Naive B cell (primary cell): ENCODE results near the gene LAMA5. TPM values are rescaled to one million over a fixed set of nuclear protein-coding genes. Genes with fewer than 3 reads are reported as not detected.

Experiments
- ATAC-seq, 2 donors: fragments of 150-1000 bp; cut with Tn5 transposase; 2 replicates each; pipeline ENCODE4 v1.10.0; 2021; ENCODE audit warnings: low read depth in 2 of 2, mild to moderate bottlenecking in 2 of 2, moderate library complexity in 2 of 2
- DNase-seq: peaks from one replicate; pipeline ENCODE4 v3.0.0; 2022
- H3K27ac Mint-ChIP-seq, 6 donors: one replicate each; pipeline ENCODE4 v1.8.0; 2020 to 2022; ENCODE audit warnings: mild to moderate bottlenecking in 6 of 6, mixed read lengths in 6 of 6, moderate library complexity in 5 of 6, inconsistent platforms in 2 of 6
- H3K27me3 Mint-ChIP-seq, 3 donors: one replicate each; pipeline ENCODE4 v1.8.0; 2021 to 2022; ENCODE audit warnings: mixed read lengths in 3 of 3, mild to moderate bottlenecking in 1 of 3
- H3K36me3 Mint-ChIP-seq, 2 donors: one replicate each; pipeline ENCODE4 v1.8.0; 2020 to 2022; ENCODE audit warnings: mixed read lengths in 2 of 2, inconsistent platforms in 1 of 2, mild to moderate bottlenecking in 1 of 2
- H3K4me1 Mint-ChIP-seq, 3 donors: one replicate each; pipeline ENCODE4 v1.8.0; 2020 to 2022; ENCODE audit warnings: mixed read lengths in 3 of 3, inconsistent platforms in 1 of 3, mild to moderate bottlenecking in 1 of 3, moderate library complexity in 1 of 3
- H3K4me3 Mint-ChIP-seq, 8 donors: one replicate each; pipeline ENCODE4 v1.8.0; 2020 to 2022; ENCODE audit warnings: mild to moderate bottlenecking in 8 of 8, mixed read lengths in 8 of 8, moderate library complexity in 8 of 8, inconsistent platforms in 2 of 8
- H3K9me3 Mint-ChIP-seq, 7 donors: one replicate each; pipeline ENCODE4 v1.8.0; 2020 to 2022; ENCODE audit warnings: mixed read lengths in 7 of 7, mild to moderate bottlenecking in 5 of 7, inconsistent platforms in 2 of 7, moderate library complexity in 1 of 7
- polyA plus RNA-seq, 6 donors: library from polyadenylated mRNA; unstranded; fragments of 300-500 nt; fragmentation: Illumina TruSeq; gene quantifications; one replicate each; pipeline ENCODE4 v1.2.3, GENCODE V29; 2021; ENCODE audit warnings: low read depth in 6 of 6

LAMA5 gene
- polyA plus RNA-seq, 6 donors from 2014 or later = 0.50 to 11.9 (median 6.1) TPM

DNA sequence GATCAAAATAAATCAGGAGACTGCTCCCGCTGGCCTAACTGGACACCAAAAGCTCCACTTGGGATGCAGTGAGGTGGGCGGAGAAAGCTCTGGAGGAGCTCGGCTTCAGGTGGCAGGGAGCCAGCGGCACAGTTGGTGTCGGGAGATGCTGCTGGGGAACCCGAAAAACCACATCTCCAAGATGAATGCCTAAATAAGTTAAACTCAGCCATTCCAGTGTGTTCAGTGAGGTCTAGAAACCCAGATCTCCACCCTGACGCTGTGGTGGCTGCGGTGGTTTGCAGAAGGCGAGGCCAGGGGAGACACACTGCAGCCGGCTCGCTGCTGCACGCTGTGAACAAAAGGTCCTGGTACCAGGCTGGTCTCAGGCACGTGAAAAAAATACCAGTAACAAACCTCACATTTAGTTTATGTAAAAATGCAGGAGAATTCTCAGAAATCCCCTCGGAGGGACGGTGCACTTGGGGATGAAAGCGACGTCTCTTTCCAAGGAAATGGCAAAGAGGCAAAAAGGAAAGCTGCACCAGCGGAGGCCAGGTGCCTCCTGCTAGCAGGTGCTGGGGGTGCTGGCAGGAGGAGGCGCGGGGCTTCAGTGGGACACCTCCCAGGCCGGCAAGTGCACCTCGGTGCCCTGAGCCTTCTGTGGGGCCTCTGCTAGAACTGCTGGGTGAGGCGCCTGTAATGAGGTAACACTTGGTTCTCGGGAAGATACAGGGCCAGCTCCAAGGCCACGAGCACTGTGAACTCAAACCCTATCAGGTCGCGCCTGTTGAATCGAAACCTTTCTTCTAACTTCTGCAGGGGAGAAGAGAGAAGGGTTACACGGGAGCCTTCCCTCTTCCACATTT is 23.4 kb upstream of the LAMA5 start:
- DNase-seq = no peak
- H3K36me3 Mint-ChIP-seq = no peaks in the 10 kb centered on the region
- peak overlapping the region in 3 of 6 donors; percentile 30 to 63 (median 31) for H3K27ac Mint-ChIP-seq
- H3K27me3 Mint-ChIP-seq = no peaks in the 10 kb centered on the region
- H3K4me3 Mint-ChIP-seq = peak overlapping the region in 2 of 8 donors; percentile 50 to 96
- no peak for ATAC-seq
- peaks cover 12 to 37% (median 34%) of the 10 kb centered on the region in 3 donors for H3K4me1 Mint-ChIP-seq
- H3K9me3 Mint-ChIP-seq = no peaks in the 10 kb centered on the region

DNA sequence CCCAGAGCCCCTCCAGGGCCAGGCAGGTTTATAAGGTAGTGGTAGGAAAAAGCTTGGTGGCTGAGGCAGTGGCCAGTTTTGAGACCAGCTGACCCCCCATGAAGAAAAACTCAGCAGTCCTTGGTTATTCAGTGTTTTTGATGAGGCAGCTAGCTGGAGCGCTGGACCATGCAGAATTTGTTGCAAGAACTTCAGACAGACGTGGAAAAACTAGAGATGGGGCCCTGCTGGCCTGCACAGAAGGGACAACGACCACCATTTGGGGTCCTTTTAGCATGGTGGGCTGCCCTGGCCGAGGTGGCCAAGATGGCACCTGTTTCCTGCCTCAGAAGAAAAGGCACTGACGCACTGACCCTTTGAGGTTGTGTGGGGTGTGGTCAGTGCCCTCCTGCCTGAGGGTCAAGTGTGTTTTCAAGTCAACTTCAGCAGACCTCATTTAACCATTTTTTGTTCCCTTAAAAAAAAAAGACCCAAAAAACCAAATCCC is 22.5 kb upstream of the LAMA5 start:
- Mint-ChIP-seq H3K4me1 (peaks cover 18 to 44% (median 40%) of the 10 kb centered on the region in 3 donors), H3K9me3 (no peaks in the 10 kb centered on the region), H3K4me3 (peak overlapping the region in 3 of 8 donors; percentile 64 to 96 (median 96)), H3K36me3 (no peaks in the 10 kb centered on the region), H3K27me3 (no peaks in the 10 kb centered on the region), H3K27ac (peak overlapping the region in 3 of 6 donors; percentile 3 to 87 (median 30))
- no peak for DNase-seq
- ATAC-seq = no peak

DNA sequence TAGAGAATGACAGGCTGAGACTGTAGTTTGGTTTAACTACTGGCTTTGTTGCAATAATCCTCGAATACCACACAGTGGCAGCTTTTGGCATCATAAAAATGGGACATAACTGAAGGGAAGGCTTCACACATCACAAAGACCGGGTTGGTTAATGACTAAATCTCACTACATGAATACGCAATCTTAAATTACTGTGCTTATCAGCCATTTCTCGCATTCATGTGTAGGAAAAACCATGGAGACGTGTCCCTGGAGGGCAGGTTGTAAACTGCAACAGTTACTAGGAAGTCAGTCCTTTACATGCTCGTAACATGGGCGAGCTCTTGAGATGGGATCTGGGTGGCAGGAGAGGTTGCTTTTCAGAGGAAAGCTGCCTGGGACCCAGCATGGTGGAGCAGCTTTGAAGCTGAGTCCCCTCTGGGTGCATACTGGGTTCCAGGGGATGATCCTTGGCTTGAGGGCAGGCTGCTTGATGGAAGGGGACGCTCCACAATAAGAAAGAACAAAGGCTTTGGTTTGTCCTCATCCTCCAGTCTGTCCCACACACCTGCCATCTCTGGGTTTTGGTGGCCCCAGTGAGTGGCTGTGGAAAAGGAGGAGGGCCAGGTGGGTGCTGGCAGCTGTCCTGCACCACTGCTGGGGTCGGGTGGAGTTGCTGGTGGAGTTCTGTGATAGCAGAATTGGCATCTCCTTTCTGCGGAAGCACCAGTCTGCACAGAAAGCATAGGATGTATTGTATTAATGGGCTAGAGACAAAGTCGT is 21.9 kb upstream of the LAMA5 start:
- ATAC-seq = no peak
- H3K27ac Mint-ChIP-seq = peak overlapping the region in 4 of 6 donors; percentile 3 to 87 (median 86)
- peak overlapping the region; percentile 74 to 96 (median 90) for H3K4me3 Mint-ChIP-seq
- no peaks in the 10 kb centered on the region for H3K9me3 Mint-ChIP-seq
- DNase-seq = no peak
- H3K36me3 Mint-ChIP-seq = no peaks in the 10 kb centered on the region
- peaks cover 18 to 46% (median 40%) of the 10 kb centered on the region in 3 donors for H3K4me1 Mint-ChIP-seq
- H3K27me3 Mint-ChIP-seq = no peaks in the 10 kb centered on the region

DNA sequence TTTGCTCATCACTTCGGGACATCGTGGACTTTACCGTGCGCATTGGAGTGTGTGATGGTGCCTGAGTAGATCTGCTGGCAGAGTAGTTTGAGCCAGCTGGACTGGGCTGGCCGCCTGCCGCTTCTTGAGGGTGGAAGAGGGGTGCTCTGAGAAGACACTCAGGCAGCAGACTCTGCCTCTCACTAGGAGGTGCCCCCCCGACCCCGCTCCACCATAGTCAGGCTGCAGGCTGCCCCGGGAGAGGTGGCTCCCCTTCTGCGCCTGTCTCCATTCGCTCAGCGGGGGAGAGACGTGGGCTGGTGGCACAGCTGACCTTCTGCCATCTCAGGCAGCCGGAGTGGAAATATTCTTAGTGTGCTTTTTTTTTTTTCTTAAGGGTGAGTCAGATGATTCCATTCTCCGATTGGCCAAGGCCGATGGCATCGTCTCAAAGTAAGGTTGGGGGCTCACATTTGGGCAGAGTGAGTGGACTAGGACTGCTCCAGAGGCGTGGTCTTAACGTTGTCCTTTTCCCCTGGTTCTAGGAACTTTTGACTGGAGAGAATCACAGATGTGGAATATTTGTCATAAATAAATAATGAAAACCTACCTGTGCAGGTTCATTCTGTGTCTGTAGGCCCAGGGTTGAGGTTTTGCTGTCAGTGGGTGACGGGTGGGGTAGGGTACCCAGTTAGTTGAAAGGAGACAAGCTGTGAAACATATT is 21.0 kb upstream of the LAMA5 start:
- Mint-ChIP-seq H3K36me3 (no peaks in the 10 kb centered on the region), H3K4me1 (peaks cover 21 to 52% (median 45%) of the 10 kb centered on the region in 3 donors), H3K27me3 (no peaks in the 10 kb centered on the region), H3K4me3 (peak overlapping the region; percentile 88 to 96 (median 92)), H3K9me3 (no peaks in the 10 kb centered on the region), H3K27ac (peak overlapping the region in 4 of 6 donors; percentile 78 to 92 (median 86))
- ATAC-seq (no peak), DNase-seq (no peak)

DNA sequence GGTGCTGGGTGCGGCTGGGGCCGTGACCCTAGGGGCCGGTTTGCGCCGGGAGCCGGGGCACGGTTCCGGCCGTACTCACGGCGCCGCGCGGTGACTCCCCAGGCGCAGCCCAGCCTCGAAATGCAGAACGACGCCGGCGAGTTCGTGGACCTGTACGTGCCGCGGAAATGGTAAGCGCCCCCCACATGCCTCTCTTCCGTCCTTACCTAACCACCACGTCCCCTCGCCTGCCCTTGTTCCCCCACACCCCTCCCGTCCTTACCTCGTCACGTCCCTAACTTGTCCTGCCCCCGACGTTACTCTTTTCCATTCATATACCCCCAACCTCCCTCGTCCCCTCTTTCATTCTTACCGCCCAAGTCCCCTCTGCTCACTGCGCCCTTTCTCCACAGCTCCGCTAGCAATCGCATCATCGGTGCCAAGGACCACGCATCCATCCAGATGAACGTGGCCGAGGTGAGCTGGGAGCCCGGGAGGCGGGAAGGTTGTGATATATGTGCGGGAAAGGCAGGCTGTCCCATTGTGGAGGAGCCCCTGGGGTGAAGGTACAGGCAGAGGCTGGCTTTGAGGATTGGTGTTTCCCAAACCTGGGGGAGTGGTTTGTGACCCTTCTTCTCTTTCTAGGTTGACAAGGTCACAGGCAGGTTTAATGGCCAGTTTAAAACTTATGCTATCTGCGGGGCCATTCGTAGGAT is 20.3 kb upstream of the LAMA5 start:
- Mint-ChIP-seq H3K36me3 (peaks cover 0 to under 1% of the 10 kb centered on the region in 2 donors), H3K9me3 (no peaks in the 10 kb centered on the region), H3K4me1 (peaks cover 24 to 58% (median 52%) of the 10 kb centered on the region in 3 donors), H3K4me3 (peak overlapping the region; percentile 88 to 96 (median 92)), H3K27me3 (no peaks in the 10 kb centered on the region), H3K27ac (peak overlapping the region in 5 of 6 donors; percentile 70 to 96 (median 88))
- DNase-seq (no peak), ATAC-seq (peak; percentile 15 to 16)

DNA sequence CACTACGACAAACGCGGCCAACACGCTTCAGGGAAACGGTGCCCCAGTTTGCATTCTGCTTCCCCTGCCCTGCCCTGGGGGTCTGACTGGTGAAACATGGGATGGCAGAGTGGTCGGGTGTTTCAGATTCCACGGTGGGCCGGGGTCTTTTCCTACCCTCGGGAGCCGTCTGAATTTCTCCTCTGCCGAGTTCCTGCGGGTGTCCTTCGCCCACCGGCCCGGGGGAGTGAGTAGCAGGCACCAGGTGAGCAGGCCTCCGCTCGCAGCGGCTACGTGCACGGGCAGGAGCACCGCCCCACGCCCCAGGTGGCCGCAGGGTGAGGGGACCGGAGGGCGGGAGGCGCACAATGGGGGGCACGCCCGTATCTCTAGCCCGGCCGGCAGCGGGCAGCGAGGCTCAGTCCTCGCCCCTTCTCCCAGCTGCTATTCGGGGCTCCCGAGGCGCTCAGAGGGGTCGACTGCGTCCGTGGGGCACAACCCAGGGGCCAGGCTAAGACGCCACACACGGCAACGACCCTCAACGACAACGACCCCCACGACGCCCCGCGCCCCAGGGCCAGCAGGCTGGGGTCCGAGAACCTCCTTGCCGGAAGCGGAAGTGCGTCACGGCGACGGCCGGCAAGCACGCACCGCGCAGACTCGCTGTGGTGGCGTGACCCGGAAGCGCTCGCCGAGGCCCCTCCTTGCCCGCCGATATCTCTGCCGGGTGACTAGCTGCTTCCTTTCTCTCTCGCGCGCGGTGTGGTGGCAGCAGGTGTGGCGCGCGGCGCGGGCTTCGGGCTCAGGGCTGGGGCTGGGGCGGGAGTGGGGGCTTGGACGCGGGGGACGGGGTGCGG is 19.5 kb upstream of the LAMA5 start, which contains the start of gene RPS21:
Gene RPS21 (plus strand): TSS at position 721 of the 836 bp plus-strand sequence. CDS start 236 bp downstream, outside the sequence.
- peak; percentile 92 to 93 for ATAC-seq
- peak; percentile 91 for DNase-seq
- Mint-ChIP-seq H3K4me1 (peaks cover 30 to 63% (median 59%) of the 10 kb centered on the region in 3 donors), H3K4me3 (peak within 1 kb of the TSS; percentile 88 to 96 (median 92)), H3K27ac (peak within 1 kb of the TSS; percentile 91 to 99 (median 96)), H3K36me3 (peaks cover 6 to 8% of the 10 kb centered on the region in 2 donors), H3K9me3 (peaks cover 0 to 6% (median 0%) of the 10 kb centered on the region in 7 donors), H3K27me3 (no peaks in the 10 kb centered on the region)

DNA sequence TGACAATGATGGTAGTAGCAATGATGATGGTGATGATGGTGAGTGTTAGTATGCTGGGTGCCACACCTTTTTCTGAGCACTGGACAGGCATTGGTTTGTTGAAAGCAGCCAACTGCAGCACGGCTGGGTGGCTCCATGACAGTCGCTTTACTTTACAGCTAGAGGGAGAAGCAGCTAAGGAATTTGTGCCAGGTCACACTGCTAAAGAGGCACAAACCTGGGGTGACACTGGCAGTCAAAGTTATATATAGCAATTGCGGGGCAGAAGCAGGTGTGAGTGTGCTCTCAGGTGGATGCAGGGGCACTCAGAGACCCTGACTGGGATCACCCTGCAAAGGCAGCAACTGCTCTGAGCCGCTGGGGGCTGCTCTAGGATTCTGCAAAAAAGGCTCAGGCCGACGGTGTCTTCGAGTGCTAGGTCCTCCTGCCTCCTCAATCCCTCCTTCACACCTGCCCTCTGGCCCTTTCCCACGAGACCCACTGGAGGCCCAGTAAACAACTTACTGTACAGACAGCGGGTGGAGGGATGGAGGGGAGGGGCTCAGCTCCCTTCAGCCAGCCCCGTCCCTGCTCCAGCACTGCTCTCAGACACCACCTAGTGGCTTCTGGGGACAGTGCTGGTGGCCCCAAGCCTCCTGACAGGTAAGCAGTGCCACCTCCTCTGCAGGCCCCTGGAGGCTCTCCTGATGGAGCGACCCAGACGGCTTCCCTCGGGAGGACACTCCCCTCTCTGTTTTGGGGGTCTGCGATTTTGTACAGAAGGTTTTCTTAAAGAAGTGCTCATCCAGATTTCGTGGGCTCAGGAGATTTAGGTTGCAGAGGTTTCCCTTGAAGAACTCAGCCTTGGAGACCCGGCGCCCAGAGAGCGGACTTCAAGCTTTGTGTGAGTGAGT is 15.4 kb upstream of the LAMA5 start:
- peak; percentile 69 to 70 for ATAC-seq
- DNase-seq = peak; percentile 82
- Mint-ChIP-seq H3K27me3 (no peaks in the 10 kb centered on the region), H3K27ac (peak overlapping the region; percentile 14 to 90 (median 42)), H3K36me3 (peaks cover 6 to 10% of the 10 kb centered on the region in 2 donors), H3K4me1 (peaks cover 27 to 38% (median 35%) of the 10 kb centered on the region in 3 donors), H3K9me3 (peaks cover 0 to 6% (median 0%) of the 10 kb centered on the region in 7 donors), H3K4me3 (peak overlapping the region in 3 of 8 donors; percentile 3 to 84 (median 56))

DNA sequence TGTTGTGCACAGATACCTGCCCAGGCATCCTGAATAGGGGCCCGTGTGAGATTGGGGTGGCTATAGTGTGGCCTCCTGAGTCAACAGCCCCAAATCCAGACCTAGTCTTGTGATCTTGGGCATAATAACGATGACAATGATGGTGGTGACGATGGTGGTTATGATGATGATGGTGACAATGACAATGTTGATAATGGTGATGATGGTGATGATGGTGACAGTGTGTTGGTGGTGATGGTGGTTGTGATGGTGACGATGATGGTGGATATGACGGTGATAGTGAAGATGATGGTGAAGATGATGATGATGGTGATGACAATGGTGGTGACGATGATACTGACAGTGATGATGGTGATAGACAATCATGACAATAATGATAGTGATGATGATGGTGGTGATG is 14.7 kb upstream of the LAMA5 start:
- DNase-seq (no peak), ATAC-seq (no peak)
- Mint-ChIP-seq H3K9me3 (peaks cover 0 to 6% (median 0%) of the 10 kb centered on the region in 7 donors), H3K4me1 (peaks cover 27 to 36% (median 35%) of the 10 kb centered on the region in 3 donors), H3K27me3 (no peaks in the 10 kb centered on the region), H3K4me3 (peak overlapping the region in 1 of 8 donors; percentile 36), H3K36me3 (peaks cover 6 to 10% of the 10 kb centered on the region in 2 donors), H3K27ac (peak overlapping the region in 3 of 6 donors; percentile 0 to 3 (median 2))

DNA sequence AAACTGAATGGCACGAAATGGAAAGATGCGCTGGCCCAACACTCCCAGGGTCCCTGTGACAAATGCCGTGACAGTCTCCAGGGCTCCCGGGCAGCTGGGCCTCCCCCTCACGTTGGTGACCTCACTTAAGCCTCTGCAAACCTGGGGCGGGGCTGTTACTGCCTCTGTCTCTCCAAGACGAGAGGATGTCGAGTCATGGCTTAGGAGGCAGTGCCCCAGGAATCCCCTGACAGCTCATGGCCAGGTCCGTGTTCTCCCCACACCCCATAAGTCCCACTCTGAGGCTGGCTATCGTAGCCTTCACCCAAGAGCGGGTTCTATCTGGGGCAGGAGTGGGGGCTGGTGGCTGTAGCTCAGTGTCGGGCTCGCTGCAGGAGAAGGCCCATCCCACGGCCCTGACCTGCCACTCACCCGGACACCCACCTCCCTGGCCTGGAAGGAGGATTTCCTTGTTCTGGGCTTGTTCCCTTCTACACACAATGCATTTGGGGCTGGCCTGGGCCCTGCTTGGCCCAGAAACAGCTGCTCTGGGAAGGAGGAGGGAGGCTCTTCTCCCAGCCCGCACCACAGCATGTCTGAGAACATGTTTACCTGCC is 14.2 kb upstream of the LAMA5 start:
- DNase-seq (no peak), ATAC-seq (no peak)
- peaks cover 27 to 35% (median 34%) of the 10 kb centered on the region in 3 donors for H3K4me1 Mint-ChIP-seq
- no peaks in the 10 kb centered on the region for H3K27me3 Mint-ChIP-seq
- peaks cover 0 to 6% (median 0%) of the 10 kb centered on the region in 7 donors for H3K9me3 Mint-ChIP-seq
- no peak overlapping the region for H3K4me3 Mint-ChIP-seq
- H3K27ac Mint-ChIP-seq = peak overlapping the region in 2 of 6 donors; percentile 2 to 85
- H3K36me3 Mint-ChIP-seq = peaks cover 6 to 10% of the 10 kb centered on the region in 2 donors

DNA sequence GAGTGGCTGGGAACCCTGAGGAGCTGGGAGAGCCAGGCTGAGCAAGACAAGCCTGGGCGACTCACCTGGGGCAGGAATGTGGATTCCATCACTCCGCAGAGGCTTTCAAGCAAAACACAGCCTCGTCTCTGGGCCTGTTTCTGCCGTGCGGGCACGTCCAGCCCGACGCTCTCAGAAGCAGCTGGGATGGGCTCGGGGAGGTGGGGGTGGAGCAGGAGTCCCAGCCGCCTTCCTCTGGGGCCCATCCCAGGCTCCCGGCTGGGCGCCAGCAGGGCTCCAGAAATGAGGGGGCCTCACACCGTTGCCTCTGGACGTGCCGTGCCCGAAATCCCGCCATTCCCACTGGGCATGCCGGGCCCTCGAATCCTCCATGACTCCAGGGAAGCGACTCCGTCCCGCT is 11.1 kb upstream of the LAMA5 start:
- no peak overlapping the region for H3K27ac Mint-ChIP-seq
- no peak for DNase-seq
- peaks cover 0 to 6% (median 0%) of the 10 kb centered on the region in 7 donors for H3K9me3 Mint-ChIP-seq
- no peak overlapping the region for H3K4me3 Mint-ChIP-seq
- peaks cover 6 to 10% of the 10 kb centered on the region in 2 donors for H3K36me3 Mint-ChIP-seq
- ATAC-seq = no peak
- peaks cover 13 to 22% (median 19%) of the 10 kb centered on the region in 3 donors for H3K4me1 Mint-ChIP-seq
- peaks cover 0 to 1% (median 0%) of the 10 kb centered on the region in 3 donors for H3K27me3 Mint-ChIP-seq
